NCI-H82 treated with DMSO at 0.1 percent for 48 hours (cell line): ENCODE measurements around the gene IRS2.

Experiments used
- DNase-seq: peaks from one replicate; lab custom pipeline; 2025; ENCODE audit not compliant: unreplicated experiment; lab: John Stamatoyannopoulos, UW

Gene IRS2

GRCh38 chr13:109706015-109706715, 80.2 kb downstream of the IRS2 start:
- no peak for DNase-seq

- no peak for DNase-seq
These were observed 81.4 kb downstream of the IRS2 start for GRCh38 chr13:109704771-109705635.

DNA sequence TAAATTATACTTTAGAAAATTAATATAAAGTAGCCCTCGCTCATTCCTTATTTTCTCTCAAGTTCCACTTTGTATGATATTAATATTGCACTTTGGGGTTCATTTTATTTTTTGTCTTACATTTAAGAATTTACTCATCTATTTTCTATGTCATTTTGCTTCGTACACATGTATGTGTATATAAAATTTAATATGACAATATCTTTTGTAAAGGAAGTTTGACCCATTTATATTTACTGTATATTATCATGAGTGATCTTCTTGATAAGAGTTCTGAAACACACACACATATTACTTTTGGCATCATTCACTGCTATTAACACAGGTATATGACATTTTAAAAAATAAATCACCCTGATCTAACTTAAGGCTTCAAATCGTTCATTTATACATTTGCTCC, 83.1 kb downstream of the IRS2 start:
- DNase-seq = no peak
